ENCODE measurements around the gene ACBD7.

Gene ACBD7

GRCh38 chr10:15067154-15067553, 21.4 kb downstream of the ACBD7 start:
- peaks cover 5% of the 10 kb centered on the region for H3K4me1 Mint-ChIP-seq
- no peak for DNase-seq
- no peak overlapping the region for H3K27ac Mint-ChIP-seq
- H3K36me3 Mint-ChIP-seq, result no peaks in the 10 kb centered on the region
- CTCF ChIA-PET, result interaction anchor here (1.6 kb wide), 1 partner anchor 100 kb away, joined by 3 read pairs; no protein-coding TSS in a partner anchor
- peaks cover 2% of the 10 kb centered on the region for H3K9me3 Mint-ChIP-seq
- no peak overlapping the region for H3K4me3 Mint-ChIP-seq
- peaks cover 6% of the 10 kb centered on the region for H3K27me3 Mint-ChIP-seq

GRCh38 chr10:15060638-15061037, 27.9 kb downstream of the ACBD7 start:
- Mint-ChIP-seq H3K9me3 (peaks cover 10% of the 10 kb centered on the region), H3K4me1 (peaks cover 3% of the 10 kb centered on the region)
- CTCF ChIA-PET, result no interaction called here

DNA sequence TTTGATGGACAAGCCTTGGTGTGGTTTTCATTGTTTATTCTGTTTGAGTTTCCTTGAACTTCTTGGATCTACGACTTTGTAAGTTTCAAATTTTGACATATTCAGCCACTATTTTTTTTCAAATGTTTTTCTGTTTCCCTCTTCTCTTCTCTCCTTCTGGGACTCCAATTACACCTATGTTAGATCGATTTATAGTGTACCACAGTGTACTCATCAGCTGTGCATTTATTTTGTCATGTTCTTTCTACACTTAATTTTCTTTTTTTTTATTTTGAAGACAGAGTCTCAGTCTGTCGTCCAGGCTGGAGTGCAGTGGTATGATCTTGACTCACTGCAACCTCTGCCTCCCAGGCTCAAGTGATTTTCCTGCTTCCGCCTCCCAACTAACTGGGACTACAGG, 28.7 kb downstream of the ACBD7 start:
- Mint-ChIP-seq H3K27me3 (peaks cover 8% of the 10 kb centered on the region), H3K4me3 (no peak overlapping the region), H3K4me1 (no peaks in the 10 kb centered on the region), H3K36me3 (peaks cover 7% of the 10 kb centered on the region), H3K9me3 (peaks cover 8% of the 10 kb centered on the region), H3K27ac (no peak overlapping the region)
- CTCF ChIA-PET, result no interaction called here
- DNase-seq, result no peak

More at GRCh38 chr10:15060638-15061037, 27.9 kb downstream of the ACBD7 start:
- Mint-ChIP-seq H3K27ac (no peak overlapping the region), H3K4me3 (no peak overlapping the region), H3K36me3 (peaks cover 7% of the 10 kb centered on the region), H3K27me3 (peaks cover 8% of the 10 kb centered on the region)
- DNase-seq, result no peak

DNA sequence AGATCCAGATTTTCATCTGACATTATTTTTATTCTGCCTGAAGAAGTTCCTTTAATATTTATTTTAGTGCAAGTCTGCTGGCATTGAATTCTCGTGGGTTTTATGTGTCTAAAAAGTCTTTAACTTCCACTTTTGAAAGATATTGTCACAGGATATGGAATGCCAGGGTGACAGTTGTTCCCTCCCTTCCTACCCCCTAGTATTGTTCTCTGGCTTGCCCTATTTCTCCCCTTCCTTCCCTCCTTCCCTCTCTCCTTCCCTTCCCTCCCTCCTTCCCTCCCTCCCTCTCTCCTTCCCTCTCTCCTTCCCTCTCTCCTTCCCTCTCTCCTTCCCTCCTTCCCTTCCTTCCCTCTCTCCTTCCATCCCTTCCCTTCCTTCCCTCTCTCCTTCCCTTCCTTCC, 29.9 kb downstream of the ACBD7 start:
- peaks cover 7% of the 10 kb centered on the region for H3K36me3 Mint-ChIP-seq
- no peak overlapping the region for H3K27ac Mint-ChIP-seq
- H3K4me1 Mint-ChIP-seq, result no peaks in the 10 kb centered on the region
- H3K9me3 Mint-ChIP-seq, result peaks cover 8% of the 10 kb centered on the region
- H3K27me3 Mint-ChIP-seq, result peaks cover 11% of the 10 kb centered on the region
- CTCF ChIA-PET, result no interaction called here
- no peak overlapping the region for H3K4me3 Mint-ChIP-seq
- DNase-seq, result no peak

DNA sequence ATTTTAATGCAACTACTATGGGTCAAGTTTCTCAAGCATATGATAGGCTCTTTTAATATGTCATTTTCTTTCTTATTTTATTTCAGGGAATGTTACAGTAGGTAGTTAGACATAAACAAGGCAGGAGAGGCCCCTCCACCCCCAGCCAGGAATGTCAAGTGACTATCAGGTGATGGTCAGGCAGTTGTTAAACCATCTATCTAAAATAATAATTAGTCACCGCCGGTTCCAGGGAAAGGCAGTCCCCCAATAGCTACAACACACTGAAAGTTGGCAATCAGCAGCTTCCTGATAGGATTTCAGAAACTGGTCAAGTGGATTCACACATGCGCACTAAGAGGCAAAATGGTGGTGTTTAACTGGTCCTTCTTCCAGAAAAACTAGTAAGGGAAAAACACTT, 35.5 kb downstream of the ACBD7 start:
- Mint-ChIP-seq H3K27me3 (peaks cover 16% of the 10 kb centered on the region), H3K4me3 (no peak overlapping the region), H3K4me1 (no peaks in the 10 kb centered on the region), H3K27ac (no peak overlapping the region), H3K9me3 (no peaks in the 10 kb centered on the region), H3K36me3 (peaks cover 1% of the 10 kb centered on the region)
- CTCF ChIA-PET, result no interaction called here
- no peak for DNase-seq

GRCh38 chr10:15052121-15052520, 36.5 kb downstream of the ACBD7 start:
- CTCF ChIA-PET, result no interaction called here
- Mint-ChIP-seq H3K4me3 (no peak overlapping the region), H3K36me3 (peaks cover 1% of the 10 kb centered on the region)

GRCh38 chr10:15049533-15049932, 39.0 kb downstream of the ACBD7 start:
- CTCF ChIA-PET, result no interaction called here

More at GRCh38 chr10:15052121-15052520, 36.5 kb downstream of the ACBD7 start:
- H3K9me3 Mint-ChIP-seq, result no peaks in the 10 kb centered on the region
- peaks cover 13% of the 10 kb centered on the region for H3K27me3 Mint-ChIP-seq
- DNase-seq, result no peak
- H3K27ac Mint-ChIP-seq, result no peak overlapping the region
- H3K4me1 Mint-ChIP-seq, result peaks cover 2% of the 10 kb centered on the region

DNA sequence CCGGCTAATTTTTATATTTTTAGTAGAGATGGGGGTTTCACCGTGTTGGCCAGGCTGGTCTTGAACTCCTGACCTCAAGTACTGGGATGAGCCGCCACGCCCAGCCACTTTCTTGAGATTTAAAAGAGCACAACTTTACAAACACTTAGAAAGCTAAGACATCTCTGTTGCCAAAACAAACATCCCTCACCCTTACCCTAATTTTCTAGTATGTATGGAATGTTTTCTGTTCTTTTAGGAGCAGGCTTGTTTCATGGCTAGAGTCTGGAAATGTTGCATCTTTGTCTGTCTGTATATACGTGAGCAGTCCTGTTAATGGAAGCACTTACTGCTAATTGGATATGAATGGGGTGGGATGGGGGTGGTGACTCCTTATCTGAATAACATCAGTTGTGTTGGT, 42.0 kb downstream of the ACBD7 start:
- Mint-ChIP-seq H3K4me1 (peaks cover 32% of the 10 kb centered on the region), H3K27me3 (no peaks in the 10 kb centered on the region), H3K36me3 (peaks cover 12% of the 10 kb centered on the region), H3K9me3 (peaks cover 10% of the 10 kb centered on the region), H3K4me3 (no peak overlapping the region), H3K27ac (no peak overlapping the region)
- CTCF ChIA-PET, result no interaction called here
- DNase-seq, result no peak

More at GRCh38 chr10:15049533-15049932, 39.0 kb downstream of the ACBD7 start:
- H3K36me3 Mint-ChIP-seq, result peaks cover 6% of the 10 kb centered on the region
- peaks cover 5% of the 10 kb centered on the region for H3K27me3 Mint-ChIP-seq
- H3K9me3 Mint-ChIP-seq, result no peaks in the 10 kb centered on the region
- no peak for DNase-seq
- H3K4me3 Mint-ChIP-seq, result no peak overlapping the region
- H3K4me1 Mint-ChIP-seq, result peaks cover 19% of the 10 kb centered on the region
- no peak overlapping the region for H3K27ac Mint-ChIP-seq

DNA sequence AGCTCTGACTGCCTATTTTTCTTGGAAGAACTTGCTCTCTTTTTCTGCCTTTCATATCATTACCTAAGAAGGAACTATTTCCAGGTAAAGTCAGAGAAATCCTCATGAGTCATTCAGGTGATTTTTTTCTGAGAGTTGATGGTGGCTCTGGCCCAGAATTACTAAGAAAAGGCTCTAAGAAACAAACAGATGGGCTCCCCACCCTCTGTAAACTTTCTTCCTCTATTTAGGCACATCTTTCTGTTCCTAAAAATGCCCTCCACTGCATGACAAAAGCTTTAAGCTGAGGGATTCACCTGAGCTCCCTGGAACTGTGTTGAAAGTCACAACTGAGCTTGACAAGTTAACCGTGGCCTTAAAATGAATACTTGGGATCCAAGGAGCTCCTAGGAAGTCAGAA, 43.2 kb downstream of the ACBD7 start:
- no peaks in the 10 kb centered on the region for H3K27me3 Mint-ChIP-seq
- peaks cover 12% of the 10 kb centered on the region for H3K36me3 Mint-ChIP-seq
- H3K4me3 Mint-ChIP-seq, result peak overlapping the region; percentile 2
- DNase-seq, result no peak
- peak overlapping the region; percentile 26 for H3K27ac Mint-ChIP-seq
- peaks cover 10% of the 10 kb centered on the region for H3K9me3 Mint-ChIP-seq
- peaks cover 38% of the 10 kb centered on the region for H3K4me1 Mint-ChIP-seq
- CTCF ChIA-PET, result no interaction called here

DNA sequence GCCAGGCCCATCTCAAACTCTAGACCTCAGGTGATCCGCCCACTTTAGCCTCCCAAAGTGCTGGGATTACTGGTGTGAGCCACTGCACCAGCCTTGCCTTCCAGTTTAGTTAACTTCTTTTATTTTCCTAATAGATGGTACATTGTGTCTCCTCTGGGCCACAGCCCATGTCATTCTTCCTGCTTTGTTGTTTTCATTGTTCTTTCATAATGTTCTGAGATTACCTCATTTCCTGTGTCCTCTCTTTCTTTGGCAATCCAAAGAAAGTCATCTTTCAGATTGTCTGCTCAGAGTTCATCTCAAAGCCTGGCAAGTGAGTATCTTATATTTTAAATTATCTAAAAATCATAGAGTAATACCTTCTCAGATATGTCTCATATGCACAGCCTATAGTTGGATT, 44.9 kb downstream of the ACBD7 start, which contains the start of gene OLAH:
Gene OLAH, plus strand, starts transcription at position 270 of the 400 bp plus-strand sequence. CDS start 3,346 bp downstream, outside the sequence.
- CTCF ChIA-PET, result interaction anchor here (0.7 kb wide), 1 partner anchor 391 kb away, joined by 3 read pairs; no protein-coding TSS in a partner anchor
- DNase-seq, result no peak
- Mint-ChIP-seq H3K4me3 (peak within 1 kb of the TSS; percentile 37), H3K36me3 (peaks cover 12% of the 10 kb centered on the region), H3K27ac (peak within 1 kb of the TSS; percentile 83), H3K9me3 (peaks cover 10% of the 10 kb centered on the region), H3K27me3 (peaks cover 4% of the 10 kb centered on the region), H3K4me1 (peaks cover 42% of the 10 kb centered on the region)

- Mint-ChIP-seq H3K27ac (no peak overlapping the region), H3K36me3 (peaks cover under 1% of the 10 kb centered on the region), H3K27me3 (peaks cover 5% of the 10 kb centered on the region), H3K4me1 (peaks cover 21% of the 10 kb centered on the region), H3K9me3 (peaks cover 6% of the 10 kb centered on the region), H3K4me3 (no peak overlapping the region)
- CTCF ChIA-PET, result no interaction called here
- DNase-seq, result no peak
Observed at GRCh38 chr10:15038416-15038815, 50.2 kb downstream of the ACBD7 start.

DNA sequence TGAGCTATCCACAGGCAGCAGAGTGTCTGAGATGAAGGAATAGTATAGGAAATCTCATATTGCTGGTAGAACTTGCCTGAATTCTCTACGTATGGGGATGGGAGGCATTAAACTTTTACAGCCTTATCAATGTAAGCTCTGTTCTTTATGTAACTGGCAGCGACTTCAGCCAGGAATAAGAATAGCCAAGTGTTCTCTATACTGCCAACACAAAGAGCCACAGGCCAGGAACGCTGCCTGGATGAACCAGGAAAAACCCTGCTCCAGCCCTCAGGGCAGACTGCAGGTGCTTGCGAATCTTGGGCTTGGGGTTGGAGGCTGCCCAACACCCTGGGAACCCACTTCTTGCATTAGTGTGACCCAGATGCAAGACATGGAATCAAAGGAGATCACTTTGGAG, 50.9 kb downstream of the ACBD7 start:
- peaks cover 16% of the 10 kb centered on the region for H3K4me1 Mint-ChIP-seq
- CTCF ChIA-PET, result no interaction called here
- H3K9me3 Mint-ChIP-seq, result peaks cover 3% of the 10 kb centered on the region
- no peak overlapping the region for H3K4me3 Mint-ChIP-seq
- no peak overlapping the region for H3K27ac Mint-ChIP-seq
- H3K36me3 Mint-ChIP-seq, result no peaks in the 10 kb centered on the region
- DNase-seq, result no peak
- peaks cover 9% of the 10 kb centered on the region for H3K27me3 Mint-ChIP-seq

GRCh38 chr10:15035385-15036301, 52.9 kb downstream of the ACBD7 start:
- H3K27ac Mint-ChIP-seq, result no peak overlapping the region
- H3K9me3 Mint-ChIP-seq, result no peaks in the 10 kb centered on the region
- CTCF ChIA-PET, result no interaction called here
- H3K36me3 Mint-ChIP-seq, result no peaks in the 10 kb centered on the region
- no peak overlapping the region for H3K4me3 Mint-ChIP-seq
- DNase-seq, result no peak
- peaks cover 13% of the 10 kb centered on the region for H3K4me1 Mint-ChIP-seq
- peaks cover 9% of the 10 kb centered on the region for H3K27me3 Mint-ChIP-seq

DNA sequence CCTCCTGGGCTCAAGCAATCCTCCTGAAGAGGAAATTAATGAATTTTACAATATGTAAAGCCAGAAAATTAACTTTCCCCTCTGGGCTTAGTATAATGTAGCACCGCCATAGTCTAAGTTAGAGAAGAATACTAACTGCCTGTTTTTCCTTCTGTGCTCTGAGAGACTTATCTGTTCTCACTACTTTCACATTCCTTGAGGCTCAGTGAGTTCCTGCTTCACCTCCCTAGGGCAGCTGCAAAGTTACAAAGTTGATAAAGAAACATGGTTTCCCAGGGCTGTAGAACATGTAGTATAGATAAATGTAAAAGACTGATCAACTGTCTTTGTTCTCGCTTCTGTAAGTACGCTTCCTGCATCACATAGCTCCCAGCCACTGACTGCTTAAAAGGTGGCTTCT, 60.8 kb downstream of the ACBD7 start:
- no peak for DNase-seq
- peaks cover 19% of the 10 kb centered on the region for H3K4me1 Mint-ChIP-seq
- no peak overlapping the region for H3K4me3 Mint-ChIP-seq
- H3K9me3 Mint-ChIP-seq, result no peaks in the 10 kb centered on the region
- CTCF ChIA-PET, result no interaction called here
- no peak overlapping the region for H3K27ac Mint-ChIP-seq
- H3K36me3 Mint-ChIP-seq, result peaks cover 3% of the 10 kb centered on the region
- peaks cover 5% of the 10 kb centered on the region for H3K27me3 Mint-ChIP-seq

Data from activated naive CD4-positive, alpha-beta T cell treated with anti-CD3 and anti-CD28 coated beads, Interleukin-2, amount 10 ng/mL, durations not matched to agents 7 days and 5 days (primary cell).